HepG2 (cell line): ENCODE measurements around the gene POLG2. TPM values are rescaled to one million over a fixed set of nuclear protein-coding genes. Genes with fewer than 3 reads are reported as not detected.
A peak's percentile ranks its signal among the peaks of the same experiment; 100 is the strongest.

Experiments
- ASH2L ChIP-seq: fragments of 300-600, 200-600 bp; sonication (generic); IDR thresholded peaks from 2 replicates; pipeline ENCODE4 v1.7.0; 2017; ENCODE audit warnings: low read depth, mild to moderate bottlenecking, moderate library complexity, mixed read lengths, low read length; ENCODE audit not compliant: insufficient read length
- ATF3 ChIP-seq: sonication (generic); formaldehyde crosslinking; IDR thresholded peaks from 2 replicates; pipeline ENCODE4 v1.4.0; 2020; ENCODE audit warnings: missing genetic modification reagents
- CBX2 ChIP-seq, 2 experiments: fragments of 200-600 bp in 1 of 2; sonication (generic); formaldehyde crosslinking in 1 of 2; IDR thresholded peaks; 2 replicates each; pipeline versions ENCODE4 v1.7.0 to v1.8.1; 2018 to 2022; ENCODE audit warnings: low read depth in 2 of 2, low read length in 1 of 2, mild to moderate bottlenecking in 1 of 2, missing genetic modification reagents in 1 of 2
- DNMT1 ChIP-seq: sonication (generic); formaldehyde crosslinking; IDR thresholded peaks from 2 replicates; pipeline ENCODE4 v1.5.1; 2020; ENCODE audit warnings: mild to moderate bottlenecking, missing genetic modification reagents
- E2F5 ChIP-seq: sonication (generic); formaldehyde crosslinking; conservative IDR thresholded peaks from 2 replicates; pipeline ENCODE4 v1.4.0; 2020; ENCODE audit warnings: missing genetic modification reagents
- FUBP1 ChIP-seq: sonication (generic); formaldehyde crosslinking; IDR thresholded peaks from 2 replicates; pipeline ENCODE4 v1.5.1; 2020; ENCODE audit warnings: missing genetic modification reagents, mild to moderate bottlenecking, borderline replicate concordance
- GABPA ChIP-seq, 2 experiments: IDR thresholded peaks; 2 replicates each; pipeline ENCODE4 v1.6.1; 2011 to 2016; ENCODE audit warnings: low read depth in 2 of 2, low read length in 1 of 2, missing biosample characterization in 1 of 2, missing genetic modification characterization in 1 of 2
- HMG20A ChIP-seq: IDR thresholded peaks from 2 replicates; pipeline ENCODE4 v1.6.1; 2016; ENCODE audit warnings: borderline replicate concordance
- REL ChIP-seq: sonication (generic); formaldehyde crosslinking; conservative IDR thresholded peaks from 2 replicates; pipeline ENCODE4 v1.8.0; 2022; ENCODE audit warnings: mild to moderate bottlenecking, missing genetic modification reagents, moderate library complexity
- SP2 ChIP-seq: sonication (generic); formaldehyde crosslinking; IDR thresholded peaks from 2 replicates; pipeline ENCODE4 v1.5.1; 2020; ENCODE audit warnings: mild to moderate bottlenecking, missing genetic modification reagents
- TAF15 ChIP-seq: fragments of 200-400 bp; formaldehyde crosslinking; IDR thresholded peaks from one replicate; pipeline ENCODE4 v1.6.1; 2018; ENCODE audit warnings: mild to moderate bottlenecking, low read depth, low read length; ENCODE audit not compliant: poor library complexity, severe bottlenecking
- ZBTB20 ChIP-seq: sonication (generic); formaldehyde crosslinking; IDR thresholded peaks from 2 replicates; pipeline ENCODE4 v1.8.1; 2023; ENCODE audit warnings: missing genetic modification reagents, low read depth, mild to moderate bottlenecking, borderline replicate concordance
- ZFP90 ChIP-seq: sonication (generic); formaldehyde crosslinking; IDR thresholded peaks from 2 replicates; pipeline ENCODE4 v1.8.0; 2022; ENCODE audit warnings: missing genetic modification reagents, mild to moderate bottlenecking, inconsistent platforms, borderline replicate concordance
- ZNF20 ChIP-seq: sonication (generic); formaldehyde crosslinking; IDR thresholded peaks from 2 replicates; pipeline ENCODE4 v1.4.0; 2020; ENCODE audit warnings: mild to moderate bottlenecking, moderate library complexity, missing genetic modification reagents
- ZNF431 ChIP-seq: sonication (generic); formaldehyde crosslinking; IDR thresholded peaks from 2 replicates; pipeline ENCODE4 v1.9.0; 2022; ENCODE audit warnings: missing genetic modification reagents, low read depth, mild to moderate bottlenecking, borderline replicate concordance
- ZNF543 ChIP-seq: sonication (generic); formaldehyde crosslinking; IDR thresholded peaks from 2 replicates; pipeline ENCODE4 v1.4.0; 2020; ENCODE audit warnings: mild to moderate bottlenecking, missing genetic modification reagents
- ZNF556 ChIP-seq: sonication (generic); formaldehyde crosslinking; IDR thresholded peaks from 2 replicates; pipeline ENCODE4 v1.4.0; 2020; ENCODE audit warnings: mild to moderate bottlenecking, missing genetic modification reagents, borderline replicate concordance
- ZNF670 ChIP-seq: sonication (generic); formaldehyde crosslinking; IDR thresholded peaks from 2 replicates; pipeline ENCODE4 v1.8.0; 2022; ENCODE audit warnings: mild to moderate bottlenecking, missing genetic modification reagents, borderline replicate concordance
- polyA plus RNA-seq, 8 experiments: library from polyadenylated mRNA; depleted of rRNA in 3 of 8; stranded (reverse) in 7 of 8; unstranded in 1 of 8; fragments of >200 nt; fragmentation: Illumina TruSeq in 4 of 8; extraction: Trizol in 4 of 8; gene quantifications; 2 replicates each; pipeline versions ENCODE4 v1.2.1 to v1.2.3, GENCODE V29; 2011 to 2016; ENCODE audit warnings: low read depth in 4 of 8, missing spikeins in 1 of 8, mixed read lengths in 1 of 8; ENCODE audit not compliant: insufficient read depth in 1 of 8
- total RNA-seq, 5 experiments: library from RNA; depleted of rRNA; stranded (reverse); fragments of >200 nt; fragmentation: Illumina TruSeq; extraction: Trizol; gene quantifications; 2 replicates each; pipeline ENCODE4 v1.2.3, GENCODE V29; 2016; ENCODE audit warnings: low read depth in 1 of 5
- TF ChIP-seq, protein P1 (sequence below): sonication (generic); formaldehyde crosslinking; IDR thresholded peaks from 2 replicates; pipeline ENCODE4 v1.5.0; 2020; ENCODE audit warnings: missing genetic modification reagents
- TF ChIP-seq, protein P2 (sequence below), 2 experiments: sonication (generic) in 1 of 2; formaldehyde crosslinking in 1 of 2; IDR thresholded peaks; 2 replicates each; pipeline versions ENCODE4 v1.4.0 to v1.6.1; 2018 to 2020; ENCODE audit warnings: missing genetic modification reagents in 2 of 2, borderline replicate concordance in 1 of 2, low read depth in 1 of 2, mild to moderate bottlenecking in 1 of 2, missing biosample characterization in 1 of 2

The POLG2 gene
- total and polyA plus RNA-seq, 2 of the 13 experiments (the other 11 are each of a cell fraction or from before 2014, with no cell fraction given), result 21.1 to 25.5 TPM

DNA sequence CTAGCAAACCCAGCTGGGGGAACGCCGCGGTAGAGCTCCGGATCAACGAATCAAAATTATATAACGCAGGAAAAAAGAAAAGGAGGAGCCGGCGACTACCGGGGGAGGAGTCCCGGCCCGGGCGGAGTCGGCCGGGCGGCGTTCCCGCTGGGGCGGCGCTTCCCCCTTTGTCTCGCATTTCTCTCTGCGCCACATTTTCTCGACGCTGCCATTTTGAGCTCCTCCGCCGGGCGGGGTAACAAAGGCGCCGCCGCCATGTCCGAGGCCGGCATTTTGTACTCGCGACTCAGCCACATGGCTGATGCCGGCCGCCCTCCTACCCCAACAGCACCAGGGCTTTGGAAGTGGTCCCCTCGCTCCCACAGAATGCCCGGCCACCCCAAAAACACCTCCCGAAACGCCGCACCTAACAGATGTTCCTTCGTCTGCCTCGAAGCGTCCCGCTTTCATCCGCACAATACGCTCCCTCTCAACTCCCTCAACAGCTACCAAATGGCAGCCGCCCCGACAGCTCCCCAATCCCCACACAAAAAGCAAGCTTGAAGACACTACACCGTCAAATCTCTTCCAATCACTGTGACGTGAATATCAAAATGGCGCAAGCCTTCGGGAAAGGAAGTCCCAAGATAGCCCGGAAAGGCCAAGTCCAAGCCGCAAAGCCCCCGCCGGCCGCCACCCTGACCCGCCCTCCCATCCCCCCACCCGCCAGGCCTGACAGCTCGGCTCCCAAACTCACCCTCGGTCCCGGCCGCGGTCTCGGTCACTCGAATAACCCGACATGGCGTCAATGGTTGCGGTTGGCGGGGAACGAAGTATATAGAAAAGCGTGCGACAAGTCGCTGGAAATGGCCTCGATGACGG is 8.7 kb upstream of the POLG2 start (continued):
- TF ChIP-seq ATF3 (CRISPR knock-in tag), result no peak
- peak; percentile 22; the same call in 1 of the 2 replicates for TF ChIP-seq ZBTB20 (CRISPR knock-in tag)
- 0 out of 2 replicates have a peak, but pooled peaks have one; percentile 72 for TF ChIP-seq FUBP1 (CRISPR knock-in tag)
- no peak for TF ChIP-seq ZNF670
- TF ChIP-seq ZFP90 (CRISPR knock-in tag), result peak; percentile 21; the same call in 1 of the 2 replicates
- TF ChIP-seq REL (CRISPR knock-in tag), result 0 out of 2 replicates have a peak, but pooled peaks have one; percentile 17
- TF ChIP-seq ZNF20, result no peak
- peak; percentile 36; the same call in 1 of the 2 replicates for TF ChIP-seq ZNF543 (CRISPR knock-in tag)
- TF ChIP-seq HMG20A (CRISPR knock-in tag), result no peak
- TF ChIP-seq, protein P1, sequence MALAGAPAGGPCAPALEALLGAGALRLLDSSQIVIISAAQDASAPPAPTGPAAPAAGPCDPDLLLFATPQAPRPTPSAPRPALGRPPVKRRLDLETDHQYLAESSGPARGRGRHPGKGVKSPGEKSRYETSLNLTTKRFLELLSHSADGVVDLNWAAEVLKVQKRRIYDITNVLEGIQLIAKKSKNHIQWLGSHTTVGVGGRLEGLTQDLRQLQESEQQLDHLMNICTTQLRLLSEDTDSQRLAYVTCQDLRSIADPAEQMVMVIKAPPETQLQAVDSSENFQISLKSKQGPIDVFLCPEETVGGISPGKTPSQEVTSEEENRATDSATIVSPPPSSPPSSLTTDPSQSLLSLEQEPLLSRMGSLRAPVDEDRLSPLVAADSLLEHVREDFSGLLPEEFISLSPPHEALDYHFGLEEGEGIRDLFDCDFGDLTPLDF (CRISPR knock-in tag), result 0 out of 2 replicates have a peak, but pooled peaks have one; percentile 31
- TF ChIP-seq TAF15, result peak; percentile 79
- TF ChIP-seq DNMT1 (CRISPR knock-in tag), result no peak
- no peak for TF ChIP-seq ZNF431 (CRISPR knock-in tag)
- TF ChIP-seq SP2 (CRISPR knock-in tag), result peak; percentile 40; the same call in 1 of the 2 replicates
- TF ChIP-seq ZNF556 (CRISPR knock-in tag), result peak; percentile 32; the same call in 1 of the 2 replicates
- no peak for TF ChIP-seq CBX2 (IDR thresholded peaks at IDR 0.05; ENCODE audit: low read depth, low read length)
- TF ChIP-seq CBX2 (CRISPR knock-in tag; IDR thresholded peaks at IDR 0.05; ENCODE audit: low read depth), result no peak
- peak; percentile 20; the same call in 1 of the 2 replicates for TF ChIP-seq E2F5 (CRISPR knock-in tag)
- TF ChIP-seq, protein P2, sequence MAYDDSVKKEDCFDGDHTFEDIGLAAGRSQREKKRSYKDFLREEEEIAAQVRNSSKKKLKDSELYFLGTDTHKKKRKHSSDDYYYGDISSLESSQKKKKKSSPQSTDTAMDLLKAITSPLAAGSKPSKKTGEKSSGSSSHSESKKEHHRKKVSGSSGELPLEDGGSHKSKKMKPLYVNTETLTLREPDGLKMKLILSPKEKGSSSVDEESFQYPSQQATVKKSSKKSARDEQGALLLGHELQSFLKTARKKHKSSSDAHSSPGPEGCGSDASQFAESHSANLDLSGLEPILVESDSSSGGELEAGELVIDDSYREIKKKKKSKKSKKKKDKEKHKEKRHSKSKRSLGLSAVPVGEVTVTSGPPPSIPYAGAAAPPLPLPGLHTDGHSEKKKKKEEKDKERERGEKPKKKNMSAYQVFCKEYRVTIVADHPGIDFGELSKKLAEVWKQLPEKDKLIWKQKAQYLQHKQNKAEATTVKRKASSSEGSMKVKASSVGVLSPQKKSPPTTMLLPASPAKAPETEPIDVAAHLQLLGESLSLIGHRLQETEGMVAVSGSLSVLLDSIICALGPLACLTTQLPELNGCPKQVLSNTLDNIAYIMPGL (CRISPR knock-in tag; IDR thresholded peaks at IDR 0.05; ENCODE audit: borderline replicate concordance in 1 of 2, low read depth in 1 of 2), result peak; percentile 40 to 47; a peak in 3 of 4 replicates
- no peak for TF ChIP-seq GABPA (IDR thresholded peaks at IDR 0.05; ENCODE audit: low read depth, low read length)
- TF ChIP-seq GABPA (CRISPR knock-in tag; IDR thresholded peaks at IDR 0.05; ENCODE audit: low read depth), result 0 out of 2 replicates have a peak, but pooled peaks have one; percentile 41
- peak; percentile 96 for TF ChIP-seq ASH2L
